GM19240 (cell line): Measurements from ENCODE around the gene TIMM44.
A peak's percentile ranks its signal among the peaks of the same experiment; 100 is the strongest.

Experiments
- DNase-seq: peaks from one replicate; pipeline ENCODE4 v3.0.0; 2011; ENCODE audit warnings: low spot score; ENCODE audit not compliant: insufficient read length

TIMM44 gene, protein sequence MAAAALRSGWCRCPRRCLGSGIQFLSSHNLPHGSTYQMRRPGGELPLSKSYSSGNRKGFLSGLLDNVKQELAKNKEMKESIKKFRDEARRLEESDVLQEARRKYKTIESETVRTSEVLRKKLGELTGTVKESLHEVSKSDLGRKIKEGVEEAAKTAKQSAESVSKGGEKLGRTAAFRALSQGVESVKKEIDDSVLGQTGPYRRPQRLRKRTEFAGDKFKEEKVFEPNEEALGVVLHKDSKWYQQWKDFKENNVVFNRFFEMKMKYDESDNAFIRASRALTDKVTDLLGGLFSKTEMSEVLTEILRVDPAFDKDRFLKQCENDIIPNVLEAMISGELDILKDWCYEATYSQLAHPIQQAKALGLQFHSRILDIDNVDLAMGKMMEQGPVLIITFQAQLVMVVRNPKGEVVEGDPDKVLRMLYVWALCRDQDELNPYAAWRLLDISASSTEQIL

DNA sequence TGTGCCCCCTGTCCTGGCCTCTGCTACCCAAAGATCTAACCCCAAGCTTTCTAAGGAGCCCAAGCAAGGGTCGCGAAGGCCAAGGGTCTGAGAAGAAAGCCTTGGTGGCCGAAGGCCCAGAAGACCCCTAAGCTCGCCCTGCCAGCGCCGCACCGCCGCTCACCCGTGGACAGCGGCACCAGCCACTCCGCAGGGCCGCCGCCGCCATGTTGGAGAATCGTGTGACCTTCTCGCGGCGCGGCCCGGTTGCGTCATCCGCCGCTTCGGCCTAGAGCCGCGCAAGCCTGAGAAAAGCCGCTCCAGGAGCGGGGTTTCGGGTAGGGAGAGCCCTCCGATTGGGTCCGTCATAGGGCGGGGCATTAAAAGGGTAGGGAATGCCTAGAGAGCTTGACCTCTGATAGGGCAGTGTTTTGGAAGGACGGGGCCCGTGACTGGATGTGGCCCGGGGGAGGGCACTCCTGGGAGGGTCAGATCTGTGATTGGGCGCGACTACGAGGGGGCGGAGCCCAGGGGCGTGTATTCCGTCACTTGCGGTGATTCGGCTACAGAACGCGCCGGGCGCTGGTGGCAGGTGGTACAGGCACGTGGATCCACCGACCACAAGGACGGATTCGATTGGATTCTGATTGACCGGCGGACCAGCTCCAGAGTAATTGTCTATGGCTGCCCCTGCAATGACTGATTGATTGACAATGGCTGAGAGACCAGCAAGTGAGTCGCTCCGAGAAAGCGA lies at the start of gene TIMM44:
TIMM44 (minus strand) TSS at position 223 of the 733 bp plus-strand sequence; CDS start at position 208, 15 bp downstream.
- DNase-seq, result peak; percentile 95

DNA sequence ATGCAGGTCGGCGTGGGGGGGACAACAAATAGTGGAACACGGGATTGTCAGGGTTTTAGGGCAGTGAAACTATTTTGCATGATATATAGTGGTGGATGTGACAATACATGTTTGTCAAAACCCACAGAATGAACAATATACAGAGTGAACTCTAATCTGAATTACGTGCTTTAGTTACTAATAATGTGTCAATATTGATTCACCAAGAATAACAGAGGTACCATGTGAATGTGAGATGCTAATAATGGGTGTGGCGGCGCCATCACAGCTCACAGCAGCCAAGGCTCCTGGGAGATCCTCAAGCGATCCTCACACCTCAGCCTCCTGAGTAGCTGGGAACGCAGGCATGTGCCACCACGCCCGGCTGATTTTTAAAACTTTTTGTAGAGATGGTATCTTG lies 49.1 kb upstream of the TIMM44 start:
- DNase-seq, result no peak

DNA sequence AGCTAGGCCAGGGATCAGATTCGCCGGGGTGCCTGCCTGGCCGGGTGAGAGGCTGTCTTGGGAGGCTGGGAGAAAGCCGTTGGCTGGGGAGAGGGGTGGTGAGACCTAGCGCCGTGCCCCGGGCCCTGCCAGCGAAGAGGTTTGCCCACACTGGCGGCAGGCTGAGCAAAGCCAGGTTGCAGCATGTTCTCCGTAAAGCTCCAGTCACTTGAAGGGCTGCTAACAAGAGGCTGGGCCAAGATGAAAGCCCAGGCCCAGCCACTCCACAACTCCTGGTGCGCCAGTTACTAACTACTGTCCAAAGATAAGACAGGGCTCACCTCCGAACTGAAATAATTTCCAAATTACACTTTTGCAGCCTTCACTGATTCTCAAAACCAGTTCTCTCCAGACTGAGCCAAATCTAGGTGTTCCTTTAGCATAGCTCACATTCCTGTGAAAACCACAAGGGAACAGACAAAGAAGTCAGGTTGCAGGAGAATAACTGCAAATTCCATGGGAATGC lies 45.7 kb upstream of the TIMM44 start:
- no peak for DNase-seq

DNA sequence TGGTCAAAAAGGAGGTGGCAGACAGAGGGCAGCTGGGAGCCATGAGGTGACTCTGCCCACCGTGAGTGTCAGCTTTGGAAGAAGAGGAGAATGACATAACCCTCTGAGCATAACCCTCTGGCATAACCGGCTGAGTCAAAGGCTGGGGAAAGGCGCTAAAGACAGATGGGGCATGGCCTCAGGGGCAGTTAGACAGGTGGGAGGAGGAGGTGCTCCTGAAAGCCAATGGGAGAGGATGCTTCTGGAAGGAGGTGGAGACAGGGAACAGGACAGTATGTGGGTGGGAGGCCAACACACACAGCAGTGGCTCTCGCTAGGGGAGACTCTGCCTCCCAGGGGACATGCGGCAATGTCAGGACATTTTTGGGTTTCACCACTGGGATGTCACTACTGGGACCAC lies 44.8 kb upstream of the TIMM44 start:
- no peak for DNase-seq

DNA sequence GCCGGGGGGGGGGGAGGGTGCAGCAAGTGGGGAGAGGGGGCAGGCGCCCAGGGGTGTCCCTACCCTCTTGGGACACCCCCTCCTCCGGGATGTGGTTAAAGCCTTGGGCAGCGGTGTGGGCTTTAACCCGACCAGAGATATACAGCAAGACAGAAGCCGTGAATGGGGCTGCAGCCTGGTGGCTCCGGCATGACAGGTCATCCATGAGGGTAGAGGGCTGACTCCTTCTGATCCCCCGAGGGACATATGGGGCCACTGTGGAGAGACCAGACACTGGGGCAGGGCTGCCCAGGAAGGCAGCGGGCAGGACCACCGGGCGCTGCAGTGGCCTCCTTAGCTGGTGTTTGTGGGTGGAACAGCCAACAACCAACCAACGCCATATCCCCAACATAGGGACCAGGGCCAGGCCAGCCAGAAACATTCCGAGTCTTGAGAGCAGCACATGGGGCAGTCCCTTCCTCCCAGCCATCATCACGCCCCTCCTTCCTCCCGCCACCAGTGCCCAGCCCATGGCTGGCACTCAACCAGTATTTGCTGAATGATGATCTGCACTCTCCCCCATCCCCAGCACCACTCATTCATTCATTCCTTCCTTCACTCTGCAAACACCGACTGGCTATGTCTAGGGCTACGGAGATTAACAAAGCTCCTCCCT lies 43.8 kb upstream of the TIMM44 start:
- DNase-seq, result no peak

DNA sequence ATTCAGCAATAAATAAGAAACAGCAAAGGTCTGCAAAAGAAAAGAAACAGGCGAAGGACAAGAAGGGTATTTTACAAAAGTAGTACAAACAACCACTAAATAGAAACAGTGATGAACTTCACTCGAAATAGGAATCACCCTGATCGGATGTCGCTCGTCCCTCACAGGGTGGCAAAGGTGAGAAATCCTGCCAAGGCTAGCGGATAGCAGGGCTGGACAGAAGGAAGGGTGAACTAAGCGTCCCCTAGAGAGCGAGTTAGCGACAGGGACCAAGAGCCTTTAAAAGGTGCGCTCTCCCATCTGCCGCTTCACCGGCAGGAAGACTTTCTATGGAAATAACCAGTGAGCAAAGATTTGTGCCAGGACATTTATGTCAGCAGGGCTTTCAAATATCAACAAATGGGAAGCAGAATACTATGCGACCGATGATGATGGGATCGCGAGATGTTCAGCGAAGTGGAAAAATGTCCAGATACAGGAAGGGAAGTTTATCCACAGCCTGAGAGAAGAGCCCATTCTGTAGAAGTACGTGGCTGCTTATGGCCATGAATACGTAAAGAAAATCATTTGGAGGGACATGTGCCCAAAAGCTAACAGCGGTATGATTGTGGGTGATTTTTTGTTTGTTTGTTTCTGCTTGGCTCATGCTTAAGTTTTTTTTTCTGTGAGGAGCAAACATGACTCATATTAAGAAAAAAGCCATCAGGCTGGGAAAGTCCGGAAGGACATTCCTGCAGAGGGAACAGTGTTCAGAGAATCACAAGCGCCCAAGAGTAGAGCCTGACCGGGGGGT lies 43.1 kb upstream of the TIMM44 start:
- DNase-seq, result no peak

DNA sequence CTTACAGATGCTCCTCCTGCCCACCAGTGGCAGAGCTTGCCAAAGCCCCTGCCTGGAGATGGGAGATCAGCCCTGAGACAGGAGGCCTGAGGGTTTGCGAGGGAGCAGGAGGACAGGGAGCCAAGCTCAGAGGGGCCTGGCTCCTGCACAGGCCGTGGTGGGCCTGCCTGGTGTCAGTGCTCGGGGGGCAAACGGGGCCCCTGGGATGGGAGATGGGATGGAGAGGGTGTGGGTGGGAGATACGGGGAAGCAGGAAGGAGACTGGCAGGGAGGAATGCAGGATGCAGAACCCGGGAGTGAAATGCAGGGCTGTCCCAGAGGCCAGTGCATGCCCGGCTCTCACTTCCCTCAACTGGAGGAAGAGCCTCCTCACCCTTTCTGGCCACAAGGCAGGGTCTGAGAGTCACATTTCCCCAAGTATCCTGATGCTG lies 42.0 kb upstream of the TIMM44 start:
- no peak for DNase-seq

DNA sequence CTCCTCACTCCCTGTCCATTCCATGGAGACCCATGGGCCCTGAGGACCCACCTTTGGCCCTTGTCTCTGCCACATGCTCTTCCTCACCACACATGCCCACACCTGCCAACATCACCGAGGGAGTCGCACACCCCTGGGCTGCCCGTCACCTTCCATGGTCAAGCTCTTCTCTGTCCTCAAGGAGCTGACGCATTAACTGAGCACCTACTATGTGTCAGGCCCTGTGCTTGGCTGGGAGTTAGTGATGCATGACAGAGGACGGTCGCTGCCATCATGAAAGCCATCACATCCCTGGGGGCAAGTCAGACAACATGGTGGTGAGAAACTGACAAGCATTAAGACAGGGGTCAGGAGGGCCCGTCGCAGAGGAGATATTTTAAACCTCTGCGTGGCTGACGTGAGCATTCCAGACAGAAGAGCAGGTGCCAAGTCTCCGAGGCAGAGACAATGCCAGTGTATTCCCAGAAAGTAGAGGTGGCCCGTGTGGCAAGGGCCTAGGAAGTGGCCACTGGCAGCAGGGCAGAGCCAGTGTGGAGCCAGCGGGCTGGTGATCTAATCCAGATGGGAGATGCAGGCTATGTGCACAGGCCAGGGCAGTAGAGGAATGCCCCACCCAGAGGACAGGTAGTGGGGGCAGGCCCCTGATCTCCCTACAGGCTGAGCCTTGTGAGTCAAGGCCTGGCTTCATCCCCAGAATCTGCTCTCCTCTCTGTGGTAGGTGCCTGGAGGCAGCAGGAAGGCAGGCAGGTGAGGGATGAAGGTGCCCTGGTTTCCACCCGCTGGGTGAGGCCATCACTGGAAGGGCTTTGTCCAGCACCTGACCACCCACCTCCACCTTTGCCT lies 40.8 kb upstream of the TIMM44 start:
- no peak for DNase-seq

DNA sequence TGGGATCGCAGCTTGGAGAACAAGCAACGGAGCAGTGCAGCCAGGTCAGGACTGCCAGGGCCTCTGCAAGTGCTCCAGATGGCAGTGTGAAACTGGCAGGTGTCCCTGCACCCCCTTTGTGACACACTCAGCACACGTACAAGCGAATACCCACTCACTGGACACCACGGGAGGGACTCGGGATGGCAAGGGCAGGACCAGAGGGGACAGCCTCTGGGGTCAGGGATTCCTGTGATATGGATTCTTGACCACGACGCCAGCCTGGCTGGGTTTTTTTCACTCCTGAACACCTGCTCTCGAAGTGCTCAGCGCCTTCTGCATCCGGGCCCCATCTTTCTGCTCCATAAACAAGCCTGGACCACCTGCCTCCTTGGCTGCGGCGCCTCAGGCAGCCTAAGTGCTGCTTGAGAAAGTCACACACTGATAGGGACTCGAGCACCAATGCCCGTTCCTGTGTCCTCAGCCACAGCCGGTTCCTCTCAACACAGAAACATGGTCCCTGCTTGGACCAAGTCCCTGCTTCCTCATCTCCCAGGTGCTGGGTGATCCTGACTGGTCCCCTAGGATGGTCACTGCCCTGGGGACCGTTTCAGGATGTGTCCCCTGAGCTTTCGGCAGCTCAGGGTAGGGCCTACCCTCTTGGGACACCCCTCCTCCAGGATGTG lies 40.0 kb upstream of the TIMM44 start:
- DNase-seq, result no peak

DNA sequence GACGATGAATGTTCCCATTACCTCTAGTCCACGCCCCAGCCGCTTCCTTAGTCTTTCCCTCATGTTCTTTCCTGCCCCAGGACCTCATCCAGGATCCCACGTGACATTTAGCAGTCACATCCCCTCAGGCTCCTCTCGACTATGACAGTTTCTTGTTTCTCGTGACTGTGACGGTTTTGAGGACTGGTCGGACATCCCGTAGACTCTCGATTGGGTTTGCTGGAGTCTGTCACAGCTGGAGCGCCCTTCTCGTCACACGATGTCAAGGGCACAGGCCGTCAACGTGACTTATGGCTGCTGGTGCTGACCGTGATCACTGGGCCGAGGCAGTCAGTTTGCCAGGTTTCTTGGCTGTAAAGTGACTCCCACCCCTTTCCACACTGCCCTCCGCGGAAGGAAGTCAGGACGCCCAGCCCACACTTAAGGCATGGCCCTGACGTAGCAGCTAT lies 39.2 kb upstream of the TIMM44 start:
- DNase-seq, result no peak

DNA sequence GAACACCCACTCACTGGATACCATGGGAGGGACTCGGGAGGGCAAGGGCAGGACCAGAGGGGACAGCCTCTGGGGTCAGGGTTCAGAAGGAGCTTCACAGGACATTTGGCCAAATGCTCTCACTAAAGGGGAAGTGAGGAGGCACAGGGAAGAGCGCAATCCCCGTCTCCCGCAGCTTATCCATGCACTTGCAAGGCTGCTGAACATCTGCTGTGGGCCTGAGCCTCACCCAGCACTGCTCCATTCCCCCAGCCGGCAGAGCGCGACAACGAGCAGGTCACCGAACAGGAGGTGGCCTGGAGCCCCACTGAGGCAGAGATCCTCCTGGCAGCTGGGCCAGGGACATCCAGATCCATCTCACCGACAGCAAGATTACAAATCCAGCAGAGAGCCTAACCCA lies 38.6 kb upstream of the TIMM44 start:
- no peak for DNase-seq

DNA sequence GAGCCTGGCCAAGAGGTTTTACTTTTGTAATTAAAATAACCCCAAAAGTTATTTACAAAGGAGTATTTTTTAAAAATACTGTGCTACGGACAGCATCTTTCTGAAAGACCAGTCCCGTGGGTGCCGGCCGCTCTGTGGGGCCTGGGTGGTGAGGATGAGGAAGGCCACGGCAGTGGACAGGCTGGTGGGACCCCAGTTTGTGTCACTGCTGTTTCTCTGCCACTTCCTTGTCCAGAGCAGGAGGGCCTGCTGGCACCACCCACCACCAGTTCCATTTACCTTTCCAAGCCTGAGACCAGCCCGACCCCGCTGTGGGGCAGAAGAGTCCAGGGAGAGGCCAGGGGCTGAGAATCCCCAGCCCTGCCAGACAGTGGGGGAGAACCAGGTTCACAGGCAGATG lies 38.2 kb upstream of the TIMM44 start:
- no peak for DNase-seq

DNA sequence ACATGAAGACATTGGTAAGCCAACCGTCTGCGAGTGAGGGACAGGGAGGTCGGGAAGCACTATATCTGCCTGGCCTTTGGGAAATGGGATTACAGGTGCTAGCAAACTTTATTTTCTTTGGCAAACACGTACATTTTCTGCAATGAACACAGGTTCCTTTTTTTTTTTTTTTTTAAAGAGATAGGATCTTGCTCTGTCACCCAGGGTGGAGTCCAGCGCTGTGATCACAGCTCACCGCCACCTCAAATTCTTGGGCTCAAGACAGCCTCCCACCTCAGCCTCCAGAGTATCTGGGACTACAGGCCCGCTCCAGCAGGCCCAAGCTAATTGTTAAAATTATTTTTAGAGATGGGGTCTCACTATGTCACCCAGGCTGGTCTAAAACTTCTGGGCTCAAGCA lies 37.7 kb upstream of the TIMM44 start:
- DNase-seq, result no peak

DNA sequence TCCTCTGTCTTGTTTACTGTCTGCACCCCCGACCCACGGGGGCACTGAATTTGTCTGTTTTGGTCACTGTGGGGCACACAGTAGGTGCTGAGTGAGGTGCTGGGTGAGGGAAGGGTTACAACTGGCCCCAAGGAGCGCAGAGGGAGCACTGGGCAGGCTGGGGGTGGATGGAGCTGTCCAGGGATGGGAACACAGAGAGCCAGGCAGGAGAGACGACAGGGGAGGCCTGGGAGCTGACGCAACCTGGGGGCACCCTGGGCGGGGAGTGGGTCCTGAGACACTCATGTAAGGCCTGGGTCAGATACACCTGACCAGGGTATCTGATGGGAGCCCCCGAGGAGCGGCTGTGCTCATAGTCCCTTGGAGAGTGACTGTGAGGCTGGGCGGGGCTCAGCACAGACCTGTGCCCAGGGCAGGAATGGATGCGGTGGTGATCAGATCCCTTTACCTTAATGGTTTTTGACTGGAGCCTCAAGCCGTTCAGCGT lies 37.2 kb upstream of the TIMM44 start:
- no peak for DNase-seq

DNA sequence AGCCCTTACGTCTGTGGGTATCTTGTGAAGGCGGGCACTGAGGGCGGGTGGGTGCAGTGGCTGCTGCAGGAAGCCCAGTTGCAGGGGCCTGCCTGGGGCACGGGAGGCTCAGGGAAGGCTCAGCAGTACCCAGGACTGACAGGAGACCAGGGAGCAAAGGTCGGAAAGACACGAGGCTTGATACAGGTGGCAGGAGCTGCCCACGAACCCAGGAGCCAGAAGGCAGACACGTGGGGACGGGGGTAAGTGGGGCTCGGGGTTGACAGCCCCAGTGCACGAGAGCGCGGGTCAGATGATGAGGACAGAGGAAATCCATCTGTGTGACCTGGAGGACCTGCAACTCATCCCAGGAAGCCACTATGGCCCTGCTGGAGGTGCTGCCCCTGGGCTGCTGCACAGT lies 36.7 kb upstream of the TIMM44 start:
- DNase-seq, result no peak

DNA sequence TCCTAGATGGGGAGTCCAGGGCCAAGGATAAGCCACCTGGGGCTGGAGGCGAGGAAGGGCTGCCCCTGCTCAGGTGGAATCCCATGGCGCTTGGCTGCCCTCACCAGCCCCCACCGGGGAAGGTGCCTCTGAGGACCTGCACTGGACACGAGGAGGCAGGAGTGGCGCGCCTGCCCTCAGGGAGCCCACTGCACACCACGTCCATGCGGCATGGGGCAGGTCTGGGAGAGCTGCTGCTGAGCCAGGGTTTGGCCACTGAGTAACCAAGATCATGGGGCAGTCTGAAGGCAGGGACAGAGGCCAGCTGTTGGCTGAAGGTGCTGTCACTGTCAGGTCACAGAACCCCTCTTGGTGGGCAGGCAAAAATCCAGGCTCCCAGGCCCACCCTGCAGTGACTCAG lies 36.1 kb upstream of the TIMM44 start:
- DNase-seq, result no peak

DNA sequence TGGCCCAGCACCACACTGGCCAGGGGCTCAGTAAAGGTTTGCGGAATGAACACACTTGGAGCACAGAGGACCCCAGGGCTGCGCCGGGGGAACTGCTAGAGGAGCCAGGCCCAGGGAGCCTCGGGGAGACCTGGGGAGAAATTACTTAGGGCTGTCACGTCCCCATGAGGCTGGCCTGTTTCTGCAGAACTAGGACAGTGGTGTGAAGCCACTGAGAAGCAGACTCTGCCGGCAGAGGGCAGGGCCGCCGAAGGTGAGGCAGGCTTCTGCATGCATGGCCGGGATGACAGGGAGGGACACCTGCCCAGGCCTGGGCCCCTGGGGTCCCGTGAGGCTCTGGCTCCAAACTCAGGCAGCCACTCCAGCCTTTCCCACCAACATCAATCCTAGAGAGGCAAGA lies 35.5 kb upstream of the TIMM44 start:
- DNase-seq, result no peak

DNA sequence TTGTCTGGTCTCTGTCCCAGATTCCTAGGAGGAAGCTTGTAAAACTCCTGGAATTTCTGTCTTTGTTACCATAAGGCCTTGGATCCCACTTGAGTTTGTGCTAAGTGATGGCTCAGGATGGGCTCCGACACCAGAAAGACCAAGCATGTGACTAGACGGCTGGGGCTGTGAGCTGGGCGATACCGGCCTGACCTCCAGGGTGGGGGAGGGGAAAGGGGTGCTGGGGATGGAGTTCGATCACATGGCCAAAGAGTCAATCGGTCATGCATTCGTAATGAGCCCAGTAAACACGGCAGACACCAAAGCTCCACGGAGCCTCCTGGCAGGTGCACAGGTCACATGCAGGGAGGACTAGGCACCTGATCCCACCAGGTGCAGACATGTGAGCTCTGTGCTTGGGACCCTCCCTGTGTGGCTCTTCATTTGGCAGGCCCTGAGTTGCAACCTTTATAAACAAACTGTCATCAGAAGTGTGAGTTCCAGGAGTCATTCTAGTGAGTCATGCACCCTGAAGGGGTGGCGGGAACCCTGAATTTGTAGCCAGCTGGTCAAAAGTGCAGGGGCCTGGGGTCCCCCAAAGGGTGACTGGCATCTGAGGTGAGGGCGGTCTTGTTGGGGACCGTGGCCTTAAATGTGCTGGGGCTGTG lies 34.8 kb upstream of the TIMM44 start:
- DNase-seq, result no peak

DNA sequence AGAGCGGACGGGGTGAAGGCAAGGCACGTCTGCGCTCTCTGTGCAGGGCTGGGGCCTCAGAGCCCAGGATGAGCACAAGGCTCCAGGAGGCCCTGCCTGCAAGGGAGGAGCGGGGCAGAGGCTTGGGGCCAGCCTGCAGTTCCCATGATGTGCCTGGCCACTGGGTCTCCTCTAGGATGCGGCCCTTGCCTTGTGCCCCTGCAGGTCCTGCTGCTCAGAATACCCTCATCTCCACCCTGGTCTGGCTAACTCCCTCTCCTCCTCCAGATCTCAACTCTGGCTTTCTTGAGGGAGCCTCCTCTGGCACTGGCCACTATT lies 34.2 kb upstream of the TIMM44 start:
- DNase-seq, result no peak
